HG03432 (cell line): ENCODE results near the gene MFAP3L.
A peak's percentile ranks its signal among the peaks of the same experiment; 100 is the strongest.

ENCODE experiments used
- ATAC-seq: cut with Tn5 transposase; IDR thresholded peaks from one replicate; pipeline ENCODE4 v1.9.1; 2021; ENCODE audit warnings: mild to moderate bottlenecking, moderate library complexity; ENCODE audit not compliant: unreplicated experiment

The MFAP3L gene

DNA sequence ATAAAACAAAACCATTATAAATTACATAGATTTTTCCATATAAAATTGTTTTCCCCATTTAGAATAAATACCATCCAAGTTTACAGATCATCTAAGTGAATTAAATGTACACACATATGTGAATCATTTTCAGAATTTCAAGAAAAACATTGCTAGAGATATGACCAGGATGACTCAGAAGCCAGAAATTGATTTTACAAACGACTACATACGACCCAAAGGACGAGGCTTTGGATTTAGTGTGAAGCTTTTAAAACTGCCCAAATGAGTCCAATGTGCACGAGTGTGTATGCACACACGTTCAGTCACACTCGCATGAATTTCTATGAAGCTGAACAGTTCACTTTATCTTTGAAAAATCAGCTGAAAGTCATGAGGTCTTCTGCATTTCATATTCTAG, 37.9 kb downstream of the MFAP3L start:
- ATAC-seq, result no peak

DNA sequence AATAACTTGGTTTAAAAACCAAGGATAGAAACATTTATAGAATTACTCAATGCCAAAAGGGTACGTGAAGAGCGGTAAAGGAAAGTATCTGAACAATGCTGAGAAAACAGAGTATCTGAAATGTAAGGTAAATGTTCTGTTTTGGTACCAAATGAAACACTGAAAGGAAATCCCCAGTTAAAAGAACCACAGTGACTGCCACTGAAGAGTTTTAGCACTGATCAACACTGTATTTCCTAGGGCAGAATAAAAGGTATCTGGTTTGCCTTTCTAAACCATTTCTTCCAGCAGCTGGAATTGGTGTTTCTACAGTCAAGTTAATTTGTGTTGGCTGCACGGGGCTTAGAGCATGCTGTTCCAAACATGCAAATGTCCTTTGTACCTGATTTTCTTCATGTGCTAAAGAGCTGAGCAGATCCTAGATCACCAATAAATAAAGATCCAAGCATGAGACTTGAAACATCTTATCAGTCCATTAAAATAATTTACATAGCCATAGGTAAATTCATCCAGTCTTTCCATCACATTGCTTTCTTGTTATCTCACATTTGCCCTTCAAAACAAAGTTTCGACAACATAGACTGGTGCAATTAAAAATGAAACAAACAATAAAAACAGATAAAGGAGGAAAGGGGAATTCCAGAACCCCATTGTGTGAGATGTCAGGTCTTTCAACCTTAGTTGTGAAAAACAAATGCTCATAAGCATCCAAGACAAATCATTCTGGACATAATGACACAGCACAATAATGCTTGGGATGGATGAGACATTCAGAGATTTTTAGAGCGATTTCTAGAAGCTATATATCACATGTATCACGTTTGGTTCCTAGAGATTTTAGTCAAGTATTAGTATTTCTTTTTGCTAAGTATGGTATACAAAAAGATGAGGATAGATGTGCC, 38.6 kb downstream of the MFAP3L start:
- no peak for ATAC-seq

DNA sequence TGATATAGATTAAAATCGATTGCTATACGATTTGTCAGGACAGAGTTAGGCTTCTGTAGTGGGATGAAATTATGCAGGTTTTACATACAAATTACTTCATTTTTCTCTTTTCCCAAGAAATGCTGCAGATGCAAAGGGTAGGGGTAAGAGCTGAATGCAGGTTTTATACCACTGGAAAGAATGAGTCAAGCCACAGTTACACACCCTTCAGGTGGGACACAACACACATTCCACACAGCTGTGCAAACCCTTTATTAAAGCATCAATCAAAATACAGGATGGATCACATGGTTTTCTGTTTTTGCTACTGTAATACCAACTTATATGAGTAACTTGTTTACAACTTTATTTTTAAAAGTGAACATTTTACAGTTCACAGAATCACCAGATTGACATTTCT, 39.8 kb downstream of the MFAP3L start:
- ATAC-seq, result no peak

DNA sequence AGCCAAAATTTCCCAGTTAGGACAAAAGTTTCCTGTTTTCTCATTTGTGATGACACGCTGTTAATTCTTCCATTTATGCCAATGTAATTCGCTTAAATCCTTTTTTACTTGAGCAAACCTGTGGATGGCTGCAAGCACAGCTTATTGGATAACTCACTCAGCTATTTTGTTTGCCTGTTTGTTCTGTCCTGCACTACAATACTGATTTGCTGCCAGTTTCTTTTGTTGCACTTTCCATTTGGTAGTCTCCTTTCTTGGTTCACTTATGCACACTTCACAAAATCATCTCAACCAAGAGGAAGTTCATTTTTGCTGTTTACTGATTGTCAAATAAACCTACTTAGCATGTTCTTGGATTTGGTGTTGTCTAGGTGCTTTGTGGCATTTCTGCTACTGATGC, 40.3 kb downstream of the MFAP3L start:
- ATAC-seq, result no peak

DNA sequence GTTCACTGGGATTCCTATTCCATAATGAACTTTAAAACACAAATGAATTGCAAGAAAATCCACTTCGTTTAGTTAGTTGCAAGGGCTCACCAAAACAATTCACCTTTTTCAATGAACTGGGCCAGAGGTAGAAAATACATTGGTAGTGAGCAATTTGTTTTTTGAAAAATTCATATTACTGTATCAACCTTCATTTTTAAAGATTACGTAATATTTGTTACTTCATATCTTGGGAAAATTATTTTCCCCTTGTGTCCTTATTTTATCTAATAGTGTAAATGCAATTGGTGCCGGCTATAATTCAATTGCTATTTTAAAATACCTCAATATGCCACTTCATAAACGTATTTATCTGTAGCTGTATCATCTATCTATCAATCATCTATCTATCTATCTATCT, 41.5 kb downstream of the MFAP3L start:
- ATAC-seq, result no peak

DNA sequence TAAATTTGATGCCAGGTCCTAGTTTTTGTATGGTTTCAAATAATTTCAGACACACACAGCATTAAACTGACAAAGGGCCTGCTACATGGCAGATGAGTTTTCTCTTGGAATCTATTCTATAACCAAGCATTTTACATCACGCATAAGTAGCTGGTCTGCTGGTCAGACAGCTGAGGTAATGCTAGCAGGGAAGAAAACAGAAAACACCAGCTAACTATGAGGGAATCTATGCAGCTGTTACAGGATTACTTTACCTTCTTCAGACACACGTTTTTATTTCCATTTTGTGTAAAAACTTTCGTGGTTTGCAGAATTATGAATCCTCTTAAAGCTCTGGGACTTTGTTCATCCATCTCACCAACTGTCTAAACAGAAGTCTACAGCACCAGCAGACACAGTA, 42.0 kb downstream of the MFAP3L start:
- no peak for ATAC-seq

DNA sequence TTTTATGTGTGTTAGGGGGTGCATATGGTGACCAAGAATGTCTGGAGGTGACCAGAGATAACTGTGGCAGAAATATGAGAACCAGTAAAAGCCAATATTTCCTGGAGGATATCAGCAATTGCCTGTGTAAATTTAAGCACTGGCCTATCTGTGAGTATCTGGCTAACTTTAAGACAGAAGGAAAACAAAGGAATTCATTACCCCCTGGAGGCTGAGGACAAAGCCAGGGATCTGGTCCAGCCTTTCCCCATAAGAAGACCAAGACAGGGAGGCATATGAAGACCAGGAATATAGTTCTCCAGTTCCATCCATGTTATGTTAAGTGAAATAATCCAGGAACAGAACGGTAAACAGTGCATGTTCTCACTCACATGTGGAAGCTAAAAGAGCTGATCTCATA, 49.2 kb downstream of the MFAP3L start:
- no peak for ATAC-seq

DNA sequence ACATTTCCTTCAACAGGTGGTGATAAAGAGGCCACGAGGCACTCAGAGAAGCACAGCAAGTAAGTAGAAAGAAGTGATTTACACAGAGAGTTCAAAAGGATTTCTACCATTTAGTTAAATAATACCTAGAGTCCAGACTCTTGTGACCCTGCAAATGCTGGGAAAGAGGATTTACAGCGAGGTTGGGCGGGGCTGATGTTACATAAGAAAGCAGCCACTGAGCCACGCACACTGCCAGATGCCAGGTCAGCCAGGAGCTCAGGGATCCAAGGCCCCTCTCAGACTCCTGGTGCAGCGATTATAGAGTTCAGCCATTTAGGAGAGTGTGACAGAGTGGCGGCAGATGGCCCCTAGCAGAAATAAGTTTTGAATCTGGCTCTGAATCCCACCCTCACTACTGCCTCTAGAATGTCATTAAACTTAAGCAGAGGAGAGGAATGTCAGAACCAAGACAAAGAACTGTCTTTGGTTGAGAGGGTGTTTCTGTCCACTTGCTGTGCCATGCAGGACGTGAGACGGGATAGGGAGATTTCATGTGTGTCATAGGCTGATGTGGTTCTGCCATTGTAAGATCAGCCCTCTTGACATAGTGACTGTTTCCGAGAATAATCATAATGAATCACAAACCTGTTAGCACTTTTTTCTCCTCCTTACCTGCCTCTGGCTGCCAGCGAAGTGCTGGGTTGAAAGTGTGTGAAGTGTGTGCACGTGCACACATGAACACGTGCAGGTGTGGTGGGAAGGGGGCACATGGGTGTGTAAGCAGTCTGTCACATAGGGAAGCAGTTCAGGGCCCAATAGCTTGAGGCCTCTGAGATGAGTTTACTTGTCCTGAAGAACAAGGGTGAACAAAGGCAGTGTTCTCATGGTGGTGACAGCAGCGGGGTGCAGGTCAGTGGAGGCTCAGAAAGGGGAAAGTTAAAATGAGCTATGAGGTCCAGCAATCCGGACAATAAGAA, 50.1 kb downstream of the MFAP3L start:
- no peak for ATAC-seq

DNA sequence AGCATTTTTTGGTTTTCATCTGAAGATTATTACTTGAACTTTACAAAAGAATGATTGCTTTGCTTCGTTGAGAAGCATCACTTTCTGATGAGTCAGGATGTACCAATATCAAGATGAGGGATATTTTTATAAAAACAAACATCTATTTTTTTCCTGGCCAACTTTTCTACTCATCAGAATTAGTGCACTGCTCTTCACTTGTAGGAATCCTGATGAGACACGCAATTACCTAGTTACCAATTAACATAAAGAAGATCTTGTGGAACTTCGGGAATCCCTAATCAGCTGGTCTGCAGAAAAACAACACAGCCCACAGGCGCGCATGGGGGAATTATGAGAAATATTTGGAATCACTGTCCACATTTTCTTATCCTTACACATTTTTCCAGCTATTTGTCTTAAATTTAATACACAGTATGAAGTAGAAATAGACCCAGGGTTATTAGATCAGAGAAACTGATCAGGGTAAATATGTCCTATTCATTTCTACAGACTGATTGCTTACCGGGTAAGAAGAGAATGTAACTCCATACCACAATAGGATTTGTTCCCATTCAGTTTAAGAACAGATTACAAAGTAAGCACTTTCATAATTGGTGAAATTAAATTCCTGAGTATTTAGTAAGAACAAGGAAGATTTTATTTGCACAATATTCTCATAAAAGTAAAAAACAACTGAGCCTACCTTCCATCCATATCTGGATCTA, 50.9 kb downstream of the MFAP3L start:
- ATAC-seq, result no peak

DNA sequence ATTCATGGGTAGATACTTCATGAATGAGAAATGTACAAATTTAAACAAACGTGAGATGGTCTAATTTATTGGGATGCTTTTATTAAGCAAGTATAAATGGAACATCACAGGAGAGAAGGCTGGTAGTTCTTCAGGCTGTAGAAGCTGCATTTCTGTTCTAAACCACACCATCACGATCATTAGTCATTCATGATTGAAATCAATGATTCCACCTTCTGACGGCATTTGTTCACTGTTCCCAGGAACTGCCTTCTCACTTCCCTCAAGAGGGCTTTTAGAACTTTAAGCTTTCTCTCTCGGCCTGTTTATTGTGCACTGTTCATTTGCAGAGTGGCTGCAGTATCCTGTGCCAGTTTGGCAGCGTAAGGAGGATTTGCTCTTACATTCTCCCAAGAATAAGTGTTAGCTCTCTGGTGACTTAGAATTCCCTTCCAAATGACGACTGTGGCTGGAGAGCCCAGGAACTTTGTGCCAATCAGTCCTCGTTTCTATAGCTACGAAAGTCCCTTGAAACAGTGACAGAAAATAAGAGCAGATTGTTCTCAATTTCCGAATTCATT, 54.7 kb downstream of the MFAP3L start:
- no peak for ATAC-seq

DNA sequence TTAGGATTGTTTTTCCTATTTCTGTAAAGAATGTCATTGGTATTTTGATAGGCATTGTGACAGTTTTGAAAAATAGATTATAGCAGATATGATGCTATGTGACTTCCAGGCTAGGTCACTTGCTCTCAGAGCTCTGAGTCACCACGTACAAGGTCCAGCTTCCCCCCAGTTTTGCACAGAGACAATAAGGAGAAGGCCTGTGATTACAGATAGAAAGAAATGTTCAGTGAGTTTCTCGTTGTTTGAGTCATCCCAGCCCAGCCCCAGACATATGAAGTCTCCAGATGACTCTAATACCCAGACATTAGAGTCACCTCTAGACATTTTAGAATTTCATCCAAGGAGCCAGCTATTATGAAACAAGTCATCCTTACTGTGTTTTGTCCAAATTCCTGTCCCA, 57.2 kb downstream of the MFAP3L start:
- ATAC-seq, result no peak

DNA sequence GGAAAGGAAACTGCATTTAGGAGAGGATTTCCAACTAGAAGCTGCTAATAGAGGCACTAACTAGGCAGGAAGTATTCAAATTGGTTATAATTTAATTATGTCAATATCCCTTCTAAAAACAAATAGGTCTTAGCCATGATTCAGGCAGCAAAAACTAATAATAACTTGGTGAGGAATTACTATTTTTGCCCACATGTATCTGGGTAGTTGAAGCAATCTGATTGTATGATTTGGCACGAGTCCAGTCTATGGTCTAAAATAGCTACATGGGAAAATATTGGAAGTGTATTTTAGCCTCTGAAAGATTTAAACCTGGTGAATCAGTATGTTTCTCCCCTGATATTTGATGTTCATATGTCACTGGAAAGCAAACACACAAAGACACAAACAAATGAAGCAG, 62.2 kb downstream of the MFAP3L start:
- no peak for ATAC-seq

DNA sequence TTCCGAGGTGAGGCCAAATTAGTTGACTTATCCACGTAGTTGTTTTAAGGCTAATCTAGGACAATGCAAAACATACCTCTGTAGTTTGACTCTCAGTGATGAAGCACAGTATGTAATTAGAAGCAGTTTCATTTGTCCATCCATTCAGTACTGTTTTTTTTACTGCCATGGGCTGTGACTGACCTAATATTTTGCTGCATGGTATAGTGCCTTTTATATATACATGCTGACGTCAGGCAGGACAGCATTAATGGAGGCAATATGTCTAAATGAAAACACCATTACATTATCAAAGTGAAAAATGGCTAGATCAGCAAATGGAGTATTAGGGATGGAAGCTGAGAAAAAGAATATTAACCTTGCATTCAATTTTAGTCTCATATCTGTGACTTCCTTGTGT, 66.9 kb downstream of the MFAP3L start:
- no peak for ATAC-seq

DNA sequence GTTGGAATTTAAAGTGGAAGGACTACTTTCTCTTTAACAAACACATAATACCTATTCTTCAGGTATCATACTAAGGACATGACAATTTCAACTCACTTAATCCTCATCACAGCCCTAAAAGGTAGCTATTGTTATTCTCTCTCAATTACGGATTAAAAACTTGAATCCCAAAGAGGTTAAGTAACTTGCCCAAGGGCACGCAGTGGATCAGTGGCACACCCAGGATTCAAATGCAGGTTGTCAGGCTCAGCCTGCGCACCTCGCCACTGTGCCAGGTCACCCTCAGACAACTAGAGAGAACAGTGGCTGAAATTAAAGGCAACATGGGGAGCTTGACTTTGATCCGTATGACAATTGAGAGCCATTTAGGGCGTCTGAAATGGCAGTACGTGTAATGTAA, 67.6 kb downstream of the MFAP3L start:
- ATAC-seq, result no peak

DNA sequence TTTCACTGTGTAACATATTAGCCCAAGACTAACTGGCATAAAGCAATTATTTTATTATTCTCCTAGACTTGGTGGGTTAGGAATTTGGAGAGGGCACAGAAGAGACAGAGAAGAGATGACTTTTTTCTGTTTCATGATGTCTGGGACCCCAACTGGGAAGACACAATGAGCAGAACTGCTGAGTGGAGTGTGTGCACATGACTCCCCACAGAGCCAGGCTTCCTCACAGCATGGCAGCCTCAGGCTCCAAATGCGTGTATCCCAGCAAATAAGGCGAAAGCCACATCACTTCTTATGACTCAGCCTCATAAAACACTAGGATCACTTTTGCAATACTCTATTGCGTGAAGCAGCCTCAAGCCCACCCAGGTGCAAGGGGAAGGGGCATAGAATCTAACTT, 68.4 kb downstream of the MFAP3L start:
- ATAC-seq, result no peak

DNA sequence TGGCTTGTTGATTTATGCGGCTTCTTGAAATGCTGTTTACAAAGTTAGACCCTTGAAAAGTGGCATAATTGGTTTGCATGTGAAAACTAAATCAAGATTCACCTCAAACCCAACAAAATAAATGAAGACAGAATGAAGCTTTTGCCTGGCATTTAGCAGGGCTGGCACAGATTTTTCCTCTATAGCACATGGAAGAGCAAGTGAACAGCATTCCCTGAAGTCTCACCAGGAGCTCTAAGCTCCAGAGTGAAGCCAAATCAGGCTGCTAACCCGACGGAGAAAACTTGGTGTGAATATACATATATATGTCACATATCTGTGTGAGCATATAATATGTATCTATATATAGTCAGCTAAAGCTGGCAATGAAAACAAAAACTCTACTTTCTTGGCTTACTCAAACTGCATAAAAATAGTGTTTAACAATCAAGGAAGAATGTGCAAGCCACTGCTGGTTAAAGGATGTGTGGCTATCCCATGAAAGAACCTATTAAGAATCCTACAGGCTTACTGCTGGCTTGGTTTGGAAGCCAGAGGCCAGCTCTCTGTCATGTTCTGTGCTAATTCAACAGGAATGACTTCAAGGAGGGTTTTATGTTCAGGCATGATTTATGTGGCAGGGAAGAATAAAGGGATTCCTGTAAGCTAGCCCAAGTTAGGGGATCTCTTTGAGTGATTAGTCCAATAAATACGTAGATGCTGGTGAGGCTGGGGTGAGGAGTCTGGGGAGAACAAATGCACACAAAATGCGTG, 69.9 kb downstream of the MFAP3L start:
- ATAC-seq, result no peak

DNA sequence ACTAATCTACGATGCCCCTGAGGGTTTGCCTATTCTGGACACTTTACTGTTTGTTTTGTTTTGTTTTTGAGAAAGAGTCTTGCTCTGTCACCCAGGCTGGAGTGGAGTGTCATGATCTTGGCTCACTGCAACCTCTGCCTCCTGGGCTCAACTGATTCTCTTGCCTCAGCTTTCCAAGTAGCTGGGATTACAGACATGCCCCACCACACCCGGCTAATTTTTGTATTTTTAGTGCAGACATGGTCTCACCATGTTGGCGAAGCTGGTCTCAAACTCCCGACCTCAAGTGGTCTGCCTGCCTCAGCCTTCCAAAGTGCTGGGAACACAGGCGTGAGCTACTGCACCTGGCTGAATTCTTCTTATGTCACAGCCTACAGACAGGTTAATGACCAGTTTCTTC, 70.7 kb downstream of the MFAP3L start:
- no peak for ATAC-seq

DNA sequence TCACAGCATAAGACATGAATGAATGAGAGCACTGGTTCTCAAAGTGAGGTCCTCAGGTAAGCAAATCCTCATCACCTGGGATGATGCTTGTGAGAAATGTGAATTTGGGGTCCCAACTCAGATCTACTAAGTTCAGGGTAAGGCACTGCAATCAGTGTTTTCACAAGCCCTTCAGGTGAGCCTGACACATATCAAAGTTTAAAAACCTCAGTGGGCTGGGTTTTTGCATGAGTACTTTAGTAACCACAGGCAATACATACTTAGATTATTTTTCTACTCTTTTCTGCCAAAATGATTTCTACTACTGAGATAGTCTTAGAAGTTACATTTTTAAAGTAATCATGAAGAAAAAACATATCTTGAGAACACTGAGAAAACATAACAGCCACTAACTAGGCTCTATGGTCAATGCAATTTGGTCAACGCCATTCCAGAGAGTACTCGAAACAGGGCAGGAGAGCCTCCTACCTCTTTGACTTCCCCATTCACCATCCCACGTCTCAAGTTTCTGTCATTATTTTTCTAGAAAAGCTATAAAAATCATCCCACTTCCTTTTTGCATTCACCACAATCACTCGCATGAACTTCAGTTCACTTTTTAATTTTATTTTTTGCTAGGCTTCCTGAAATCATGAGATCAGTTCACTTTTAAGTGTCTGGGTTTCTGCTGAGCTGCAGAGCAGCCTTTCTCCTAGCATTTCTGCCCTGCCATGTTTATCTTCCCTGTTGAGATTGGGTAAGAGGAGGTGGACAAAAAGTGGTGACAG, 73.8 kb downstream of the MFAP3L start:
- ATAC-seq, result peak; percentile 69

DNA sequence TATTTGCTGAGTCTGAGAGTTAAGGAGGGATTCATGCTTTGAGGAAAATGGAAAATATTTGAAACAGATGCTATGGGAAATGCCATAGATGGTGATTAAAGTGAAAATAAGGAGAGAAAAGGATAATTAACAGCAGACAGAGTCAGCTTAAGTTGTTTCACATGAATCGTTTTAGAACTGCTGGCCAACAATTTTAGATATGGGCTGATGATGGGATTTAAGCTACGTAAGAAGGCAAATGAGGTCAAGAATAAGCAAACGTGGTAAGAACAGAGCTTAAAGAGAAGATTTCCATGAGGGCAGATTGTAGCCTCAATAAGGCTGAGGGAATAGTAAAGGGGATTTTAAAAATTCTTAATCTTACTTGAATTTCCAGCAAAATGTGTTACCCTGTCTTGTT, 77.9 kb downstream of the MFAP3L start:
- no peak for ATAC-seq

DNA sequence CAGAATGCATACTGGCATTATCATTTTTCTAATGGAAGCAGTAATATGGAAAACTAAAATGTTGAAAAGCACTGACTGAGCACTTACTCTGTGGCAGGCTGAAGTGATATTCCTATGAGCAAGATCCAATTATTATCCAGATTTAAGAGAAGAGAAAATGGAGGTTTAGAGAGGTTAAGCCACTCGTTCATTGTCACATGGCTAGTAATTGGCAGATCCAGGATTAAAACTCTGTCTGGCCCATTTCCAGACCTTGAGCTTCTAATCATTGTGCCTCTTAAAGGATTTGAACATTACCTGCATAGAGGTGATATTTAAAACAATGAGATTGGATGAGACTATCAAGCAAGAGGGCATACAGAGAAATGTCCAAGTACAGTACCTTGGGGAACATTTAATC, 80.6 kb downstream of the MFAP3L start:
- ATAC-seq, result no peak
